HepG2 (cell line): ENCODE measurements around the gene CD58.

Experiments used
- GZF1 ChIP-seq: sonication (generic); formaldehyde crosslinking; IDR thresholded peaks from 2 replicates; pipeline ENCODE4 v1.5.1; 2020; ENCODE audit warnings: mild to moderate bottlenecking, missing genetic modification reagents
- MTA3 ChIP-seq: sonication (generic); formaldehyde crosslinking; IDR thresholded peaks from 2 replicates; pipeline ENCODE4 v1.4.0; 2020; ENCODE audit warnings: missing genetic modification reagents
- SETDB1 ChIP-seq: sonication (generic); formaldehyde crosslinking; IDR thresholded peaks from 2 replicates; pipeline ENCODE4 v1.5.1; 2020; ENCODE audit warnings: missing genetic modification reagents, mild to moderate bottlenecking, borderline replicate concordance
- TFDP1 ChIP-seq: IDR thresholded peaks from 2 replicates; pipeline ENCODE4 v1.6.1; 2016; ENCODE audit warnings: missing compliant biosample characterization, missing genetic modification reagents, borderline replicate concordance

GRCh38 chr1:116537898-116538297, 32.9 kb downstream of the CD58 start:
- TF ChIP-seq GZF1 (CRISPR knock-in tag): no peak
- TF ChIP-seq TFDP1 (CRISPR knock-in tag): no peak
- no peak for TF ChIP-seq MTA3
- no peak for TF ChIP-seq SETDB1 (CRISPR knock-in tag)
